Ammon's horn (tissue), 1 donor: ENCODE data around the gene ETDC.
"Not testable (repeated sequence)": the region's sequence is repeated elsewhere in the genome, so short reads cannot be mapped to it uniquely, and the experiment has no call there.

ENCODE experiments used
- DNase-seq: peaks from one replicate; pipeline ENCODE4 v3.0.0-alpha.2; 2016; ENCODE audit warnings: low spot score

ETDC gene

GRCh38 chrX:135309430-135309923 is at the start of gene ETDC:
TSS of gene ETDC (plus strand) at chrX:135309480. CDS start at chrX:135309480, 0 bp downstream.
- no peak for DNase-seq

- not testable (repeated sequence) for DNase-seq
Measured at GRCh38 chrX:135260976-135261375, 48.3 kb upstream of the ETDC start.

GRCh38 chrX:135263376-135263775 is 45.9 kb upstream of the ETDC start:
- DNase-seq, result not testable (repeated sequence)

DNA sequence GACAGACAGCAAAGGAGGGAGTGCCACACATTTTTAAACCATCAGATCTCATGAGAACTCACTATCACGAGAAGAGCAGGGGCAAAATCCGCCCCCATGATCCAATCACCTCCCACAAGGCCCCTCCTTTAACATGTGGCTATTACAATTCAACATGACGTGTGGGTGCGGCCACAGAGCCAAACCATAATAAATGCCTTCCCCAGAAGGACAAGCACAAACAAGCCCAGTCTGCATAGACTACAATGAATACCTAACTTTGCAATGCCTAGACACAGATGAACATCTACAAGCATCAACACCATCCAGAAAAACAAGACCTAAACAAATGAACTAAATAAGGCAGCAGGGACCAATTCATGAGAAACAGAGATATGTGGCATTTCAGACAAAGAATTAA is 45.1 kb upstream of the ETDC start:
- DNase-seq, result no peak

- no peak for DNase-seq
Measured at GRCh38 chrX:135273162-135273561, 36.1 kb upstream of the ETDC start.

- DNase-seq, result no peak
Measured at GRCh38 chrX:135275973-135276372, 33.3 kb upstream of the ETDC start.

GRCh38 chrX:135287266-135287823 is 21.9 kb upstream of the ETDC start:
- no peak for DNase-seq

GRCh38 chrX:135295238-135295943 is 13.9 kb upstream of the ETDC start:
- DNase-seq, result peak; percentile 76

DNA sequence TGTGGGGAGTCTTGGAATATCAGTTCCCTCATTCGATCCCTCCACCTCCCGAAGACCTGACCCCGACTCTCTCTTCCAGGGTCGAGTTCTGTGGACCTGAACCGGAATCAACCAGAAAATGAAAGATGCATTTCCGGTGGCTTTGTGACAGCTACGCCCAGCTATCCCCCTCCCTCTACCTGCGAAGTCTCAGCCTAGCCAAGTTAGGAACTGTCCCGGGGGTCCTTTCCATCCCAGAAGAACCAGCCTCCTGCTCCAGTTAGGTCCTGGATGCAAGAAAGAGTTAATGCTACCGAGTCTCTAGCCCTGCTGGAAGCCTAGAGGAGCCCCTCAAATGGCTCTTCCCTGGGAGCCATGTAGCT is 13.4 kb upstream of the ETDC start:
- DNase-seq, result no peak

DNA sequence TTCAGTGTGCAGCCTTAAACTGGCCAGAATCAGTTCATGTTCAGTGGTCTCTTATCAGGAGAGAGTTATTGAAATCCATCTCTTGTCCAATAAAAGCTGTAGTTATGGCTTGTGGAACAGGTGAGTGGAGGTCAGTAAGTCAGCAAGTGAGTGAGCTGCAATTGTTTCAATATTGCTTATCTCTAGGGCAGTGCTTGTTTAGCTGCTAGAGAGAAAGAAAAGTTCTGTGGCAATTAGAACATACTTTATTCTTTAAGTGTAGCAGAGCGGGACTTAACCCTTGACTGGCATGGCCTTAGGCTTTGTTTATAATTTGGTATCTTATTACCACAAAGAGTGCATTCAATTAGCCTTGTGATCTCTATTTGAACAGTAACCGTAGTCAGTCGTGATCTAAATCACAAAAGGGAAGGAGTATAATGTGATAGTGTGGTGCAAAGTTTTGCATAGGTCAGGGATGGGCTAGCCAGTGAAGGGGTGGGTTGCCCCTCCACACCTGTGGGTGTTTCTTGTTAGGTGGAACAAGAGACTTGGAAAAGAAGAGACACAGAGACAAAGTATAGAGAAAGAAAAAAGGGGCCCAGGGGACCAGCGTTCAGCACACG is 6.9 kb upstream of the ETDC start:
- no peak for DNase-seq

GRCh38 chrX:135304741-135305140 is 4.5 kb upstream of the ETDC start:
- no peak for DNase-seq

DNA sequence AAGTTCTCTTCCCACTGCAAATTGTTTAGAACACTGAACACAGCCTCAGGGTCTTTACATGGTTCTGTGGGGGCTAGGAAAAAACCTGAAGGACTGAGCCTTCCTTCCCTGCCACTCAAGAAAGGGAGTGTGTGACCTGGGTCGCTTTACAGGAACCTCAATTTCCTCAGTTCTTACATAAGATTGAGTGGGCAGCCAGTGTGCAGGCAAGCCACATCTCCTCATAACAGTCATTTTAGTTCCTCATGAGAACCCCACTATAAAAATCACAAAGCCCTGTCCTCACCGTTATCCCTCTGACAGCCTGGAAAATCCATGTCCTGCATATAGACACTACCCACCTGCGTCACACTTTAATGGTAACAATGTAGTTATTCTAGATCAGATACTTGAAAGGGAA is 2.1 kb upstream of the ETDC start:
- DNase-seq, result no peak

- no peak for DNase-seq
Measured at GRCh38 chrX:135308345-135308855, 880 bp upstream of the ETDC start.

DNA sequence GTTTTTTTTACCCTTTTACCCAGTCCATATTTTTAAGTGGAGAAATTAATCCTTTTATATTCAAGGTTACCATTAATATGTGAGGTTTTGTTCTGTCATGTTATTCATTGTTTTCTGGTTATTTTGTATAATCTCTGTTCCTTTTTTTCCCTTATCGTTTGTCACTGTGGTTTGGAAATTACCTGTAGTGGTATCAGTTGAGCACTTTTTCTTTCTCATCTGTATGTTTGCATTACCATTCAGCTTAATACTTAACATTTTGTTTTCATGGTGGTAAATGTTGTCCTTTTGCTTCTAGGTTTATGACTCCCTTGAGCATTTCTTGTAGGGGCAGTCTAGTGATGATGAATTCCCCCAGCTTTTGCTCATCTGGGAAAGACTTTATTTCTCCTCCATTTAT is 6.6 kb downstream of the ETDC start:
- DNase-seq, result no peak

DNA sequence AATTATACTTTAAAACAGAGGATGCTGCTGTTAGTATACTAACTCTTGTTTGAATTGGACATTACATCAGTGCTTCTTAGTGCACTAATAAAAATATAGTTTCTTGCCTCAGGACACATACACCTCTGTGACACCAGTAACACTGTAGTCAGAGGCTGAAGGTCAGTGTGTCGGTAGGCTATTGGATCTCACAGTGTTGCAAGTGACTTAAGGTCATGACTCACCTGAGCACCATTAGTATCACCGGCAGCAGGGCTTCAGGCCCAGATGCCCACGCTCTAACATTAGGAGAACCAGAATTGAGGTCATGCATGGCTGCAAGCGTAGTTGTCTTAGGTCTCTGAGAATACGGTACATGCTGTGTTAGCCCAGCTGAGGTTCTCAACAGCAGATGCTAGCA is 15.2 kb downstream of the ETDC start:
- DNase-seq, result no peak

DNA sequence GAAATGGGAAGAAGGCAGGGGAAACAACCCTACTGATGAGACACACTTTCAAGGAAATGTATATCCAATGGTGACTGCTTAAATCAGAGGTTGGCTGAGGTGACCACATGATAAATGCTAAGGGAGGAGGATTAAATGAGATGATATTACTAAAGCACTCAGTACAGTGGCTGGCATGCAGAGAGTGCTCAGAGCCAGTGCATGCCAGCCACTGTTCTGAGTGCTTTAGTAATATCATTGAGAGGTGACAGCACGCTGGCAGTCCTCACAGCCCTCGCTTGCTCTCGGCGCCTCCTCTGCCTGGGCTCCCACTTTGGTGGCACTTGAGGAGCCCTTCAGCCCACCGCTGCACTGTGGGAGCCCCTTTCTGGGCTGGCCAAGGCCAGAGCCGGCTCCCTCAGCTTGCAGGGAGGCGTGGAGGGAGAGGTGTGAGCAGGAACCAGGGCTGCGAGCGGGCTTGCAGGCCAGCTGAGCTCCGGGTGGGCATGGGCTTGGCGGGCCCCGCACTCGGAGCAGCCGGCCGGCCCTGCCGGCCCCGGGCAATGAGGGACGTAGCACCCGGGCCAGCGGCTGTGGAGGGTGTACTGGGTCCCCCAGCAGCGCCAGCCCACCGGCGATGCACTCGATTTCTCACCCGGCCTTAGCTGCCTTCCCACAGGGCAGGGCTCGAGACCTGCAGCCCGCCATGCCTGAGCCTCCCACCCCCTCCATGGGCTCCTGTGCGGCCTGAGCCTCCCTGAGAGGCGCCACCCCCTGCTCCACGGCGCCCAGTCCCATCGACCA is 15.9 kb downstream of the ETDC start:
- not testable (repeated sequence) for DNase-seq

GRCh38 chrX:135327299-135327698 is 18.0 kb downstream of the ETDC start:
- DNase-seq, result no peak

- DNase-seq, result no peak
Measured at GRCh38 chrX:135328421-135329005, 19.2 kb downstream of the ETDC start.

GRCh38 chrX:135330706-135331105 is 21.4 kb downstream of the ETDC start:
- no peak for DNase-seq

DNA sequence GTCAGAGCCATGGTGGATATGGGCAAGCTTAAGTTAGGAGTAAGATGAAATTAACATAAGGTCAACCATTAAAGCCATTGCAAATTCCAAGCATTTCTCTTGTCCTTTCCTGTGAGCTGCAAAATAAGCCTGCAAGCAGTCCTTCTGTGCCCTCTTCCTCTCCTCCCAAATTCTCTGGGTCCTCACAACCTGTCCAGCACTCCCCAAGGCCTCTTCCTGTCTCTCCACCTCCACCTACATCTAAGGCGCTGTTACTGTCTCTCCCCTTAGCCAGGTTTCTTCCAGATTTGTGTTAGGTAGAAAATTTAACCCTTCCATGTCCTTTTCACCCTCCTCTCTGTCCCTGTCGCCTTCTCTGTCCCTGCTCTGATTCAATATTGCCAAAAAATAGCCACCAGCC is 22.2 kb downstream of the ETDC start:
- DNase-seq, result no peak

- DNase-seq, result no peak
Measured at GRCh38 chrX:135340831-135341230, 31.6 kb downstream of the ETDC start.

- DNase-seq, result peak; percentile 15
Measured at GRCh38 chrX:135345107-135345589, 35.9 kb downstream of the ETDC start.
